SK-N-SH (cell line): ENCODE measurements around the gene PMS2. TPM values are rescaled to one million over a fixed set of nuclear protein-coding genes. Genes with fewer than 3 reads are reported as not detected.

Experiments
- CTCF ChIA-PET: fragments of 300-600, 350-600 bp; formaldehyde crosslinking; extraction: SDS; loops from one replicate; lab custom pipeline; 2021; lab: Yijun Ruan, JAX
- POLR2A ChIA-PET: fragments of 350-600 bp; sonication (Branson Sonifier 250); formaldehyde crosslinking; extraction: SDS; loops from one replicate; lab custom pipeline; 2020; ENCODE audit warnings: antibody characterized with exemption, inconsistent platforms; lab: Yijun Ruan, JAX
- DNase-seq: peaks from one replicate; pipeline ENCODE4 v3.0.0; 2012
- H2AFZ ChIP-seq: fragments of 200-600 bp; sonication (generic); 2 replicates; pipeline ENCODE4 v1.8.1; 2016; ENCODE audit warnings: antibody characterized with exemption, mild to moderate bottlenecking, low read depth
- H3F3A ChIP-seq: fragments of 200-600 bp; sonication (generic); replicated peaks from 2 replicates; pipeline ENCODE3; 2016; ENCODE audit warnings: antibody characterized with exemption, mild to moderate bottlenecking; ENCODE audit not compliant: insufficient read depth
- H3K27ac ChIP-seq, 2 experiments: fragments of 200-500 bp in 1 of 2; fragments of 200-600 bp in 1 of 2; sonication (Bioruptor generic) in 1 of 2; sonication (generic), shearing (Covaris generic) in 1 of 2; 2 replicates each; pipeline versions ENCODE4 v1.5.1 to v1.6.1; 2014 to 2016; ENCODE audit warnings: low read depth in 2 of 2, inconsistent platforms in 1 of 2, low read length in 1 of 2, mild to moderate bottlenecking in 1 of 2, mixed read lengths in 1 of 2
- H3K27me3 ChIP-seq: fragments of 200-600 bp; sonication (generic), shearing (Covaris generic); 2 replicates; pipeline ENCODE4 v1.6.1; 2016; ENCODE audit warnings: mixed run types; ENCODE audit not compliant: insufficient read depth
- H3K36me3 ChIP-seq, 2 experiments: fragments of 200-500 bp in 1 of 2; fragments of 200-600 bp in 1 of 2; sonication (Bioruptor generic) in 1 of 2; sonication (generic) in 1 of 2; replicated peaks in 1 of 2; 2 replicates each; pipeline versions ENCODE3 to v1.5.1; 2014 to 2016; ENCODE audit warnings: low read length in 1 of 2, mild to moderate bottlenecking in 1 of 2; ENCODE audit not compliant: insufficient read depth in 2 of 2, control insufficient read depth in 1 of 2
- H3K4me1 ChIP-seq, 2 experiments: fragments of 200-500 bp in 1 of 2; fragments of 200-600 bp in 1 of 2; sonication (Bioruptor generic) in 1 of 2; sonication (generic), shearing (Covaris generic) in 1 of 2; 2 replicates each; pipeline versions ENCODE4 v1.5.1 to v1.6.1; 2014 to 2016; ENCODE audit warnings: low read depth in 1 of 2, low read length in 1 of 2, mixed run types in 1 of 2; ENCODE audit not compliant: insufficient read depth in 2 of 2, control insufficient read depth in 1 of 2
- H3K4me2 ChIP-seq: fragments of 200-600 bp; sonication (generic), shearing (Covaris generic); 2 replicates; pipeline ENCODE4 v1.6.1; 2017; ENCODE audit warnings: mixed run types
- H3K4me3 ChIP-seq, 2 experiments: fragments of 200-500 bp in 1 of 2; fragments of 200-600 bp in 1 of 2; sonication (Bioruptor generic) in 1 of 2; sonication (generic), shearing (Covaris generic) in 1 of 2; 2 replicates each; pipeline versions ENCODE4 v1.5.1 to v1.8.1; 2014 to 2016; ENCODE audit warnings: low read depth in 2 of 2, inconsistent platforms in 1 of 2, low read length in 1 of 2, mild to moderate bottlenecking in 1 of 2, mixed read lengths in 1 of 2, moderate library complexity in 1 of 2
- H3K79me2 ChIP-seq: fragments of 200-600 bp; sonication (generic); 2 replicates; pipeline ENCODE4 v1.8.1; 2017; ENCODE audit warnings: mild to moderate bottlenecking; ENCODE audit not compliant: insufficient read depth
- H3K9ac ChIP-seq: fragments of 200-600 bp; sonication (generic); 2 replicates; pipeline ENCODE4 v1.6.1; 2017; ENCODE audit warnings: mixed run types
- H3K9me2 ChIP-seq: fragments of 200-600 bp; sonication (generic); 2 replicates; pipeline ENCODE4 v1.6.1; 2017; ENCODE audit warnings: mixed run types
- H3K9me3 ChIP-seq: fragments of 200-600 bp; sonication (generic); 2 replicates; pipeline ENCODE4 v1.6.1; 2017; ENCODE audit warnings: mixed run types, mild to moderate bottlenecking, moderate library complexity
- H4K20me1 ChIP-seq: fragments of 200-600 bp; sonication (generic); 2 replicates; pipeline ENCODE4 v1.6.1; 2017; ENCODE audit warnings: mild to moderate bottlenecking, mixed run types; ENCODE audit not compliant: insufficient read depth
- FOSL2 ChIP-seq: IDR thresholded peaks from 2 replicates; pipeline ENCODE4 v1.4.0; 2012; ENCODE audit warnings: low read depth, mild to moderate bottlenecking, moderate library complexity, borderline replicate concordance
- FOXM1 ChIP-seq: IDR thresholded peaks from 2 replicates; pipeline ENCODE4 v1.4.0; 2012; ENCODE audit warnings: low read depth, mild to moderate bottlenecking
- MEF2A ChIP-seq: IDR thresholded peaks from 2 replicates; pipeline ENCODE4 v1.4.0; 2012; ENCODE audit warnings: low read depth, borderline replicate concordance
- MXI1 ChIP-seq: IDR thresholded peaks from 2 replicates; pipeline ENCODE4 v1.6.1; 2012; ENCODE audit warnings: mild to moderate bottlenecking, low read depth, low read length, improper control_type of control experiment
- RXRA ChIP-seq: IDR thresholded peaks from 2 replicates; pipeline ENCODE4 v1.4.0; 2012; ENCODE audit warnings: low read depth, mild to moderate bottlenecking, borderline replicate concordance
- TAF1 ChIP-seq: IDR thresholded peaks from 2 replicates; pipeline ENCODE4 v1.6.1; 2012; ENCODE audit warnings: low read depth, mild to moderate bottlenecking, low read length, moderate library complexity, borderline replicate concordance
- TEAD4 ChIP-seq: IDR thresholded peaks from 2 replicates; pipeline ENCODE4 v1.4.0; 2012; ENCODE audit warnings: mild to moderate bottlenecking, borderline replicate concordance; ENCODE audit not compliant: insufficient read depth
- YY1 ChIP-seq: IDR thresholded peaks from 2 replicates; pipeline ENCODE4 v1.4.0; 2012; ENCODE audit warnings: low read depth, mild to moderate bottlenecking
- WGBS: methylation state at CpG from one replicate; pipeline ENCODE4 v1.1.6; 2017; ENCODE audit warnings: low lambda C conversion rate; 5-methylcytosine and 5-hydroxymethylcytosine counted together
- polyA plus RNA-seq, 3 experiments: library from polyadenylated mRNA; depleted of rRNA; stranded (reverse); fragments of >200 nt; gene quantifications; 2 replicates each; pipeline ENCODE4 v1.2.3, GENCODE V29; 2012
- TF ChIP-seq, protein P1 (sequence below): fragments of 150-350 bp; IDR thresholded peaks from 2 replicates; pipeline ENCODE4 v1.6.1; 2016; ENCODE audit warnings: mild to moderate bottlenecking, low read depth, low read length
- TF ChIP-seq, protein P2 (sequence below): fragments of 200-600 bp; sonication (generic); IDR thresholded peaks from 2 replicates; pipeline ENCODE4 v1.6.1; 2017; ENCODE audit warnings: antibody characterized with exemption, mild to moderate bottlenecking, moderate library complexity
- TF ChIP-seq, protein P3 (sequence below): IDR thresholded peaks from 2 replicates; pipeline ENCODE4 v1.4.0; 2012; ENCODE audit warnings: low read depth
- TF ChIP-seq, protein P4 (sequence below): fragments of 150-350 bp; IDR thresholded peaks from 2 replicates; pipeline ENCODE4 v1.6.1; 2017; ENCODE audit warnings: antibody characterized with exemption, low read length, low read depth, borderline replicate concordance

PMS2 gene
- polyA plus RNA-seq, 1 of the 3 experiments (the other 2 are of a cell fraction), result 9.6 TPM

DNA sequence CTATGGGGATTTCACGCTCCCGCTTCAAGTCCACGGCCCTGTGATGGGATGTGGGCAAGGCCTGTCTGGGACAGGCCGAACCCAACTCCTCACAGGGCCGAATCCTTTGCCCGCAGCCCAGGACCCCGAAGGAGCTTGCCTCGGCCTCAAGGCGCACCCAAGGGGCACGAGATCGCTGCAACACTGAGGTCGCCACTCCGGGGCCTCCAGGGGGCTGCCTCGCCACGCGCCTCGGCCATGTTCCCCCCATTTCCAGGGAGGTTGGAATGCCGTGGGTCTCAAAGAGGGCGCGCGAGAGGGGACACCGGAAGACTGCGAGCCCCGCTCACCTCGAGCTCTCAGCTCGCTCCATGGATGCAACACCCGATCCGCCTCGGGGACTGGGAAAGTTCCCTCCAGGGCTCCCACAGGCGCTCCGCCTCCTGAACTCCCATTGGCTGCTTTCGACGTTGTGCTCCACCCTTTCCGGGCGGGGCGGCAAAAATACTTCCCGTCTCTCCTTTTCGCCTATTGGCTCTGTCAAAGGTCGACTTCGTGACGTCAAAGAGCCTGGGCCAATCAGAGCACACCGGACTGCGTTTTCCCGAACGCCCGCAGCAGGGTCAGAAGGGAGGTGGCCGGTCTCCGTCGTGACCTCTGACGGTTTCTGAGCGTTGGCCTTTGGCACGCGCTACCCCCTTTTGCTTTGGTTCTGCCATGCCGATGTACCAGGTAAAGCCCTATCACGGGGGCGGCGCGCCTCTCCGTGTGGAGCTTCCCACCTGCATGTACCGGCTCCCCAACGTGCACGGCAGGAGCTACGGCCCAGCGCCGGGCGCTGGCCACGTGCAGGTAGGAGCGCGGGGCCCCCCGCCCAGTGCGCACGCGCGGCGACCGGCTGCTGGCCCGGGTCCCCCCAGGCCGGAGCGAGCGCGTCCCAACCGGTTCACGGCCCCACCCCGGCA lies at the start of gene PMS2, which contains the start of gene AIMP2 (continued):
- TF ChIP-seq, protein P1, sequence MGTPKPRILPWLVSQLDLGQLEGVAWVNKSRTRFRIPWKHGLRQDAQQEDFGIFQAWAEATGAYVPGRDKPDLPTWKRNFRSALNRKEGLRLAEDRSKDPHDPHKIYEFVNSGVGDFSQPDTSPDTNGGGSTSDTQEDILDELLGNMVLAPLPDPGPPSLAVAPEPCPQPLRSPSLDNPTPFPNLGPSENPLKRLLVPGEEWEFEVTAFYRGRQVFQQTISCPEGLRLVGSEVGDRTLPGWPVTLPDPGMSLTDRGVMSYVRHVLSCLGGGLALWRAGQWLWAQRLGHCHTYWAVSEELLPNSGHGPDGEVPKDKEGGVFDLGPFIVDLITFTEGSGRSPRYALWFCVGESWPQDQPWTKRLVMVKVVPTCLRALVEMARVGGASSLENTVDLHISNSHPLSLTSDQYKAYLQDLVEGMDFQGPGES, result peak; percentile 75
- TF ChIP-seq FOXM1, result peak; percentile 29; the same call in 1 of the 2 replicates
- TF ChIP-seq MXI1, result peak; percentile 99
- peak; percentile 76 for TF ChIP-seq YY1
- TF ChIP-seq, protein P2, sequence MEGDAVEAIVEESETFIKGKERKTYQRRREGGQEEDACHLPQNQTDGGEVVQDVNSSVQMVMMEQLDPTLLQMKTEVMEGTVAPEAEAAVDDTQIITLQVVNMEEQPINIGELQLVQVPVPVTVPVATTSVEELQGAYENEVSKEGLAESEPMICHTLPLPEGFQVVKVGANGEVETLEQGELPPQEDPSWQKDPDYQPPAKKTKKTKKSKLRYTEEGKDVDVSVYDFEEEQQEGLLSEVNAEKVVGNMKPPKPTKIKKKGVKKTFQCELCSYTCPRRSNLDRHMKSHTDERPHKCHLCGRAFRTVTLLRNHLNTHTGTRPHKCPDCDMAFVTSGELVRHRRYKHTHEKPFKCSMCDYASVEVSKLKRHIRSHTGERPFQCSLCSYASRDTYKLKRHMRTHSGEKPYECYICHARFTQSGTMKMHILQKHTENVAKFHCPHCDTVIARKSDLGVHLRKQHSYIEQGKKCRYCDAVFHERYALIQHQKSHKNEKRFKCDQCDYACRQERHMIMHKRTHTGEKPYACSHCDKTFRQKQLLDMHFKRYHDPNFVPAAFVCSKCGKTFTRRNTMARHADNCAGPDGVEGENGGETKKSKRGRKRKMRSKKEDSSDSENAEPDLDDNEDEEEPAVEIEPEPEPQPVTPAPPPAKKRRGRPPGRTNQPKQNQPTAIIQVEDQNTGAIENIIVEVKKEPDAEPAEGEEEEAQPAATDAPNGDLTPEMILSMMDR, result peak; percentile 28
- no peak for TF ChIP-seq FOSL2
- no peak for TF ChIP-seq TEAD4
- peak; percentile 80 for TF ChIP-seq TAF1
- TF ChIP-seq, protein P3, sequence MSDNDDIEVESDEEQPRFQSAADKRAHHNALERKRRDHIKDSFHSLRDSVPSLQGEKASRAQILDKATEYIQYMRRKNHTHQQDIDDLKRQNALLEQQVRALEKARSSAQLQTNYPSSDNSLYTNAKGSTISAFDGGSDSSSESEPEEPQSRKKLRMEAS, result peak; percentile 99
- no peak for TF ChIP-seq MEF2A
- TF ChIP-seq RXRA, result no peak

DNA sequence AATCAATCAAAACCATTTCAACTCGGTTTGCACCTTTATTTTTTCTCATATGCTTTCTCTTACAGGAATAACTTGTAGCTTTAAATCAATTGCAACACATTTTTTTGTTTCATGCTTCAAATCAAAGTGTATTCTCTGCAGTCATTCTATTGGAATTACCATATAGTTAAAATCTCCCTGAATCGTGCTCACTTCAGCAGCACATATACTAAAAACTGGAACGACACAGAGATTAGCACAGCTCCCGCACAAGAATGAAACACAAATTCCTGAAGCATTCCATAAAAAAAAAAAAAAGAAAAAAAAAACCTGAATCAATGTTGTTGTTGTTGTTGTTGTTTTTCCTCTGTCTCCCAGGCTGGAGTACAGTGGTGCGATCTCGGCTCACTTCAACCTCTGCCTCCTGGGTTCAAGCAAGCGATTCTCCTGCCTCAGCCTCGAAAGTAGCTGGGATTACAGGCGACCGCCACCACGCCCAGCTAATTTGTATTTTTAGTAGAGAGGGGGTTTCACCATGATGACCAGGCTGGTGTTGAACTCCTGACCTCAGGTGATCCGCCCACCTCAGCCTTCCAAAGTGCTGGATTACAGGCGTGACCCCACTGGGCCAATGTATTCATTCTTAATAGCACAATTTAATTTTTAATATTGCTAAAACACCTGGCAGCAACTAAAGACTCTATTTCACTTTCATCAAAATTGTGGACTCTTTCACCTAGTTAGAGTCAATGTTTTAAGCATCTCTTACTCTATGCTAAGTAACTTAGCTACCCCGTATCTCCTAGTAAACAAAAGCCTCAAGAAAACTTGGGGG lies 48.7 kb upstream of the PMS2 start:
- POLR2A ChIA-PET, result no interaction called here
- H3K79me2 ChIP-seq, result peaks cover 69% of the 10 kb centered on the region

More for the DNA sequence above, 48.7 kb upstream of the PMS2 start:
- TF ChIP-seq, protein P4, sequence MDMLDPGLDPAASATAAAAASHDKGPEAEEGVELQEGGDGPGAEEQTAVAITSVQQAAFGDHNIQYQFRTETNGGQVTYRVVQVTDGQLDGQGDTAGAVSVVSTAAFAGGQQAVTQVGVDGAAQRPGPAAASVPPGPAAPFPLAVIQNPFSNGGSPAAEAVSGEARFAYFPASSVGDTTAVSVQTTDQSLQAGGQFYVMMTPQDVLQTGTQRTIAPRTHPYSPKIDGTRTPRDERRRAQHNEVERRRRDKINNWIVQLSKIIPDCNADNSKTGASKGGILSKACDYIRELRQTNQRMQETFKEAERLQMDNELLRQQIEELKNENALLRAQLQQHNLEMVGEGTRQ, result no peak
- 0 out of 2 replicates have a peak, but pooled peaks have one; percentile 36 for TF ChIP-seq MXI1
- H4K20me1 ChIP-seq, result peaks cover 20% of the 10 kb centered on the region
- H3K4me3 ChIP-seq, result peak overlapping the region; percentile 65 to 89
- peaks cover 5 to 10% of the 10 kb centered on the region in 2 experiments; a peak in 2 of 4 replicates for H3K4me1 ChIP-seq
- H3K36me3 ChIP-seq, result peaks cover 6 to 29% of the 10 kb centered on the region in 2 experiments
- H3F3A ChIP-seq, result peaks cover 22% of the 10 kb centered on the region
- CTCF ChIA-PET, result interaction anchor here (0.6 to 1.9 kb wide), 4 partner anchors 10 to 201 kb away, joined by 3 to 5 read pairs (median 4); no protein-coding TSS in a partner anchor
- peak overlapping the region in 1 of 2 experiments; percentile 75; a peak in 2 of 4 replicates for H3K27ac ChIP-seq
- DNase-seq, result no peak
- WGBS, result 61% methylated on average over 14 of the region's 14 CpGs
- H3K9me2 ChIP-seq, result no peaks in the 10 kb centered on the region
- peak overlapping the region; percentile 92 for H3K4me2 ChIP-seq
- no peaks in the 10 kb centered on the region for H3K27me3 ChIP-seq
- H3K9me3 ChIP-seq, result no peaks in the 10 kb centered on the region
- H3K9ac ChIP-seq, result peak overlapping the region; percentile 87
- H2AFZ ChIP-seq, result no peak overlapping the region
